Trophoblast cell (in vitro differentiated cells and primary cell): ENCODE measurements around the gene MSH3.
A peak's percentile ranks its signal among the peaks of the same experiment; 100 is the strongest.

Source experiments
- DNase-seq, 2 donors: peaks; one replicate each; pipeline ENCODE4 v3.0.0-alpha.2; 2016
- H2AFZ ChIP-seq: 2 replicates; pipeline ENCODE4 v1.6.1; 2013; ENCODE audit warnings: low read length, moderate library complexity, mild to moderate bottlenecking; ENCODE audit not compliant: insufficient read depth, poor library complexity
- H2AK5ac ChIP-seq: 2 replicates; pipeline ENCODE4 v1.6.1; 2013; ENCODE audit warnings: mild to moderate bottlenecking, low read length
- H2BK120ac ChIP-seq: 2 replicates; pipeline ENCODE4 v1.6.1; 2013; ENCODE audit warnings: low read length, mild to moderate bottlenecking, moderate library complexity; ENCODE audit not compliant: insufficient read depth, poor library complexity
- H2BK12ac ChIP-seq: 2 replicates; pipeline ENCODE4 v1.6.1; 2013; ENCODE audit warnings: mild to moderate bottlenecking, low read length, moderate library complexity
- H2BK5ac ChIP-seq: 2 replicates; pipeline ENCODE4 v1.6.1; 2013; ENCODE audit warnings: low read length, low read depth, moderate library complexity, mild to moderate bottlenecking; ENCODE audit not compliant: poor library complexity
- H3K14ac ChIP-seq: 2 replicates; pipeline ENCODE4 v1.6.1; 2013; ENCODE audit warnings: mild to moderate bottlenecking, low read length
- H3K18ac ChIP-seq: 2 replicates; pipeline ENCODE4 v1.6.1; 2013; ENCODE audit warnings: mild to moderate bottlenecking, low read length
- H3K23ac ChIP-seq: 2 replicates; pipeline ENCODE4 v1.6.1; 2013; ENCODE audit warnings: low read length
- H3K27ac ChIP-seq: 2 replicates; pipeline ENCODE4 v1.5.1; 2013; ENCODE audit warnings: low read depth, mild to moderate bottlenecking, inconsistent platforms, low read length, moderate library complexity
- H3K27me3 ChIP-seq: 2 replicates; pipeline ENCODE4 v1.6.1; 2013; ENCODE audit warnings: inconsistent platforms, mild to moderate bottlenecking, low read length, moderate library complexity; ENCODE audit not compliant: insufficient read depth
- H3K36me3 ChIP-seq, 2 experiments: 1 replicate in 1 of 2; 2 replicates in 1 of 2; pipeline ENCODE4 v1.6.1; 2013; ENCODE audit warnings: low read length in 2 of 2, mild to moderate bottlenecking in 2 of 2, moderate library complexity in 1 of 2; ENCODE audit not compliant: insufficient read depth in 2 of 2, control insufficient read depth in 1 of 2
- H3K4ac ChIP-seq: 2 replicates; pipeline ENCODE4 v1.6.1; 2013; ENCODE audit warnings: low read depth, mild to moderate bottlenecking, low read length, moderate library complexity
- H3K4me1 ChIP-seq, 2 experiments: 1 replicate in 1 of 2; 2 replicates in 1 of 2; pipeline ENCODE4 v1.6.1; 2013; ENCODE audit warnings: low read length in 2 of 2, mild to moderate bottlenecking in 2 of 2, moderate library complexity in 1 of 2; ENCODE audit not compliant: insufficient read depth in 2 of 2, control insufficient read depth in 1 of 2
- H3K4me2 ChIP-seq: 2 replicates; pipeline ENCODE4 v1.6.1; 2013; ENCODE audit warnings: inconsistent platforms, mild to moderate bottlenecking, low read length, moderate library complexity
- H3K4me3 ChIP-seq: 2 replicates; pipeline ENCODE4 v1.5.1; 2013; ENCODE audit warnings: mild to moderate bottlenecking, low read depth, low read length, inconsistent platforms
- H3K79me1 ChIP-seq: one replicate; pipeline ENCODE4 v1.6.1; 2013; ENCODE audit warnings: low read length
- H3K79me2 ChIP-seq: 2 replicates; pipeline ENCODE4 v1.6.1; 2013; ENCODE audit warnings: low read length, mild to moderate bottlenecking; ENCODE audit not compliant: control insufficient read depth, insufficient read depth, poor library complexity
- H3K9ac ChIP-seq: 2 replicates; pipeline ENCODE4 v1.6.1; 2013; ENCODE audit warnings: mild to moderate bottlenecking, low read length
- H3K9me3 ChIP-seq: 2 replicates; pipeline ENCODE4 v1.6.1; 2013; ENCODE audit warnings: low read depth, mild to moderate bottlenecking, control low read depth, inconsistent platforms, low read length; ENCODE audit not compliant: insufficient read depth
- H4K12ac ChIP-seq: 2 replicates; pipeline ENCODE4 v1.6.1; 2013; ENCODE audit warnings: low read depth, mild to moderate bottlenecking, low read length, moderate library complexity
- H4K8ac ChIP-seq: 2 replicates; pipeline ENCODE4 v1.6.1; 2013; ENCODE audit warnings: low read depth, mild to moderate bottlenecking, low read length, moderate library complexity
- H4K91ac ChIP-seq: one replicate; pipeline ENCODE4 v1.6.1; 2013; ENCODE audit warnings: low read depth, mild to moderate bottlenecking, low read length, moderate library complexity
- WGBS: extraction: QIAGEN DNeasy Blood & Tissue Kit; methylation state at CpG from one replicate; pipeline ENCODE4 v1.1.7; 2013; ENCODE audit warnings: missing lambda C conversion rate; ENCODE audit not compliant: insufficient read length, insufficient coverage; ENCODE audit errors: extremely low coverage; 5-methylcytosine and 5-hydroxymethylcytosine counted together

MSH3 gene

GRCh38 chr5:80697100-80697499 is 42.6 kb downstream of the MSH3 start:
- Histone ChIP-seq H3K27ac (no peak overlapping the region), H3K79me1 (no peaks in the 10 kb centered on the region), H2BK120ac (no peak overlapping the region), H3K9me3 (no peaks in the 10 kb centered on the region), H4K91ac (no peak overlapping the region), H3K9ac (no peak overlapping the region), H2AK5ac (no peak overlapping the region), H3K14ac (no peak overlapping the region), H2AFZ (no peak overlapping the region), H3K4me2 (no peak overlapping the region), H2BK12ac (no peak overlapping the region), H4K12ac (no peak overlapping the region), H3K18ac (no peak overlapping the region), H3K36me3 (peaks cover under 1 to 1% of the 10 kb centered on the region in 2 experiments), H3K27me3 (no peaks in the 10 kb centered on the region), H3K4ac (no peak overlapping the region), H3K4me1 (peaks cover 0 to 2% of the 10 kb centered on the region in 2 experiments), H4K8ac (no peak overlapping the region), H3K23ac (no peak overlapping the region), H2BK5ac (no peak overlapping the region), H3K79me2 (no peaks in the 10 kb centered on the region), H3K4me3 (no peak overlapping the region)
- no peak for DNase-seq
- WGBS = no CpG with 5 or more reads among the region's 3 CpGs

GRCh38 chr5:80698369-80698768 is 43.9 kb downstream of the MSH3 start:
- H2BK5ac ChIP-seq = no peak overlapping the region
- no peak overlapping the region for H2BK12ac ChIP-seq
- no peak overlapping the region for H4K8ac ChIP-seq
- H4K91ac ChIP-seq = no peak overlapping the region
- H3K14ac ChIP-seq = no peak overlapping the region
- WGBS = no CpG with 5 or more reads among the region's 5 CpGs
- H3K23ac ChIP-seq = no peak overlapping the region
- H2AFZ ChIP-seq = no peak overlapping the region
- H3K4me3 ChIP-seq = no peak overlapping the region
- no peak overlapping the region for H4K12ac ChIP-seq
- H3K9me3 ChIP-seq = no peaks in the 10 kb centered on the region
- no peak overlapping the region for H3K9ac ChIP-seq
- no peak overlapping the region for H2AK5ac ChIP-seq
- peaks cover 1 to 4% of the 10 kb centered on the region in 2 experiments for H3K36me3 ChIP-seq
- H3K4me2 ChIP-seq = no peak overlapping the region
- H2BK120ac ChIP-seq = no peak overlapping the region
- H3K4me1 ChIP-seq = peaks cover 0 to 3% of the 10 kb centered on the region in 2 experiments
- no peaks in the 10 kb centered on the region for H3K79me1 ChIP-seq
- no peak for DNase-seq
- H3K27me3 ChIP-seq = no peaks in the 10 kb centered on the region
- H3K18ac ChIP-seq = no peak overlapping the region
- no peaks in the 10 kb centered on the region for H3K79me2 ChIP-seq
- H3K4ac ChIP-seq = no peak overlapping the region
- no peak overlapping the region for H3K27ac ChIP-seq

GRCh38 chr5:80701597-80701996 is 47.1 kb downstream of the MSH3 start:
- H2AFZ ChIP-seq = no peak overlapping the region
- H3K36me3 ChIP-seq = peaks cover 1 to 4% of the 10 kb centered on the region in 2 experiments
- no peak overlapping the region for H3K14ac ChIP-seq
- peaks cover 4 to 13% of the 10 kb centered on the region in 2 experiments for H3K4me1 ChIP-seq
- DNase-seq = no peak
- no peak overlapping the region for H3K4me2 ChIP-seq
- no peak overlapping the region for H3K18ac ChIP-seq
- H4K12ac ChIP-seq = no peak overlapping the region
- no peaks in the 10 kb centered on the region for H3K9me3 ChIP-seq
- H2BK5ac ChIP-seq = no peak overlapping the region
- H2BK120ac ChIP-seq = no peak overlapping the region
- H3K4me3 ChIP-seq = no peak overlapping the region
- H3K27me3 ChIP-seq = no peaks in the 10 kb centered on the region
- H2AK5ac ChIP-seq = no peak overlapping the region
- H2BK12ac ChIP-seq = no peak overlapping the region
- no peak overlapping the region for H3K4ac ChIP-seq
- H3K79me1 ChIP-seq = peaks cover 6% of the 10 kb centered on the region
- H3K9ac ChIP-seq = no peak overlapping the region
- no peak overlapping the region for H3K23ac ChIP-seq
- WGBS = no CpG with 5 or more reads among the region's 1 CpG
- peaks cover 3% of the 10 kb centered on the region for H3K79me2 ChIP-seq
- no peak overlapping the region for H4K8ac ChIP-seq
- no peak overlapping the region for H4K91ac ChIP-seq
- no peak overlapping the region for H3K27ac ChIP-seq

GRCh38 chr5:80703291-80703690 is 48.8 kb downstream of the MSH3 start:
- Histone ChIP-seq H3K23ac (no peak overlapping the region), H3K4me3 (no peak overlapping the region), H2AK5ac (no peak overlapping the region), H3K18ac (no peak overlapping the region), H2BK120ac (peak overlapping the region; percentile 17), H3K79me2 (peaks cover 3% of the 10 kb centered on the region), H4K8ac (no peak overlapping the region), H3K79me1 (peaks cover 6% of the 10 kb centered on the region), H2AFZ (no peak overlapping the region), H2BK12ac (peak overlapping the region; percentile 87), H3K27me3 (no peaks in the 10 kb centered on the region), H3K4me1 (peaks cover 4 to 13% of the 10 kb centered on the region in 2 experiments), H2BK5ac (no peak overlapping the region), H4K91ac (peak overlapping the region; percentile 33), H3K4ac (no peak overlapping the region), H3K14ac (no peak overlapping the region), H3K4me2 (no peak overlapping the region), H3K9me3 (no peaks in the 10 kb centered on the region), H3K27ac (no peak overlapping the region), H3K36me3 (peaks cover 4% of the 10 kb centered on the region in 2 experiments), H3K9ac (no peak overlapping the region), H4K12ac (no peak overlapping the region)
- peak; percentile 10 to 32 for DNase-seq
